ENCODE measurements around the gene DEPP1. TPM values are rescaled to one million over a fixed set of nuclear protein-coding genes. Genes with fewer than 3 reads are reported as not detected.

The DEPP1 gene
- total and polyA plus RNA-seq, 4 donors: 10.7 to 79.3 (median 33.5) TPM

DNA sequence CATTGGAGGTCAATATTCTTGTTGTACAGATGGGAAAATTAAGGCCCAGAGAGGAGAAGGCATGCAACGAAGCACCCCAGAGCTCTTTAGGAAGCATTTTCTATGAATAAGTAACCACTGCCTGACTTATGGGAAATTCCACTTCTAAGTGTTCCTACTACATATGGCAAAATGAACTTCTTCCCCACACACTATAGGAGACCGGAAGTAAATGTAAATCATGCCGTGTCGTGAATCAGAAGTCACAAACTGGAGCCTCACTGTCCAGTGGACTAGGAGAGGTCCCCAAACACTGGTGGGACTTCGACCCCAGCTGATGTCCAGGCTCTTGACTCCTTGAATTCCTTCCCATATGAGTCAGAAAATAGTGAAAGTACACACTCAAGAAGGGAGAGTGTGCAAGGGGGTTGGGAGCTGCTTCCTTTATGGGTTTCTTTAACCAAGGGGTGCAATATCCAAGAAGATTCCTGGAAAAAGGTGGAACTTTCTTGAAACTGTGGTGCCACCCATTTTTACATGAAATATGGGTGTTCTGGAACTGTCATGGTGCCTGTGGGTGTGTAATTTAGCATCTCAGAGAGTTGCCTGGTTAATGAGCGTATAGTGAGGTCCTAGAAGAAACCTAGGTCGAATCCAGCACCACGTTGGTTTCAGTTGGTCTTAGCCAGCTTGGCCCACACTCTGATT is 12.3 kb downstream of the DEPP1 start:
- no peaks in the 10 kb centered on the region for H3K27me3 ChIP-seq (ENCODE audit: control insufficient read depth in 4 of 4, insufficient read depth in 4 of 4, low read length in 3 of 4)
- no peak overlapping the region for H3K9ac ChIP-seq (ENCODE audit: low read depth in 1 of 2, low read length in 2 of 2)
- DNase-seq (ENCODE audit: low spot score): no peak
- H3K9me3 ChIP-seq (ENCODE audit: control insufficient read depth in 4 of 4, low read length in 3 of 4): no peaks in the 10 kb centered on the region
- peaks cover 2 to 34% (median 13%) of the 10 kb centered on the region in 4 donors for H3K4me1 ChIP-seq (ENCODE audit: control insufficient read depth in 4 of 4, insufficient read depth in 4 of 4, low read length in 3 of 4)
- 83% methylated on average over 8 of the region's 8 CpGs for WGBS
- no peak overlapping the region for H3K4me3 ChIP-seq (ENCODE audit: low read depth in 1 of 3, low read length in 3 of 3)
- no peak overlapping the region for H3K27ac ChIP-seq (ENCODE audit: low read depth in 1 of 2, low read length in 2 of 2)
- H3K36me3 ChIP-seq (ENCODE audit: control insufficient read depth in 4 of 4, insufficient read depth in 3 of 4, low read depth in 1 of 4, low read length in 3 of 4): no peaks in the 10 kb centered on the region
- no peak for TF ChIP-seq FOXA2 (IDR thresholded peaks at IDR 0.05)
- TF ChIP-seq RAD21 (IDR thresholded peaks at IDR 0.05): no peak
- no peak for TF ChIP-seq RXRA (IDR thresholded peaks at IDR 0.05)
- no peak for TF ChIP-seq JUND (IDR thresholded peaks at IDR 0.05)
- TF ChIP-seq FOXA1 (IDR thresholded peaks at IDR 0.05): no peak
- TF ChIP-seq, protein P1, sequence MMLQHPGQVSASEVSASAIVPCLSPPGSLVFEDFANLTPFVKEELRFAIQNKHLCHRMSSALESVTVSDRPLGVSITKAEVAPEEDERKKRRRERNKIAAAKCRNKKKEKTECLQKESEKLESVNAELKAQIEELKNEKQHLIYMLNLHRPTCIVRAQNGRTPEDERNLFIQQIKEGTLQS (IDR thresholded peaks at IDR 0.05): no peak
- TF ChIP-seq ZBTB33 (IDR thresholded peaks at IDR 0.05): no peak
- no peak for TF ChIP-seq SP1 (IDR thresholded peaks at IDR 0.05)
- TF ChIP-seq REST (IDR thresholded peaks at IDR 0.05): no peak
- TF ChIP-seq, protein P2, sequence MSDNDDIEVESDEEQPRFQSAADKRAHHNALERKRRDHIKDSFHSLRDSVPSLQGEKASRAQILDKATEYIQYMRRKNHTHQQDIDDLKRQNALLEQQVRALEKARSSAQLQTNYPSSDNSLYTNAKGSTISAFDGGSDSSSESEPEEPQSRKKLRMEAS (IDR thresholded peaks at IDR 0.05): no peak
- no peak for TF ChIP-seq GABPA (IDR thresholded peaks at IDR 0.05 in 1 of 2, conservative IDR thresholded peaks at IDR 0.05 in 1 of 2)
- TF ChIP-seq HNF4G (IDR thresholded peaks at IDR 0.05): no peak
- TF ChIP-seq HNF4A (conservative IDR thresholded peaks at IDR 0.05): no peak
- TF ChIP-seq, protein P3, sequence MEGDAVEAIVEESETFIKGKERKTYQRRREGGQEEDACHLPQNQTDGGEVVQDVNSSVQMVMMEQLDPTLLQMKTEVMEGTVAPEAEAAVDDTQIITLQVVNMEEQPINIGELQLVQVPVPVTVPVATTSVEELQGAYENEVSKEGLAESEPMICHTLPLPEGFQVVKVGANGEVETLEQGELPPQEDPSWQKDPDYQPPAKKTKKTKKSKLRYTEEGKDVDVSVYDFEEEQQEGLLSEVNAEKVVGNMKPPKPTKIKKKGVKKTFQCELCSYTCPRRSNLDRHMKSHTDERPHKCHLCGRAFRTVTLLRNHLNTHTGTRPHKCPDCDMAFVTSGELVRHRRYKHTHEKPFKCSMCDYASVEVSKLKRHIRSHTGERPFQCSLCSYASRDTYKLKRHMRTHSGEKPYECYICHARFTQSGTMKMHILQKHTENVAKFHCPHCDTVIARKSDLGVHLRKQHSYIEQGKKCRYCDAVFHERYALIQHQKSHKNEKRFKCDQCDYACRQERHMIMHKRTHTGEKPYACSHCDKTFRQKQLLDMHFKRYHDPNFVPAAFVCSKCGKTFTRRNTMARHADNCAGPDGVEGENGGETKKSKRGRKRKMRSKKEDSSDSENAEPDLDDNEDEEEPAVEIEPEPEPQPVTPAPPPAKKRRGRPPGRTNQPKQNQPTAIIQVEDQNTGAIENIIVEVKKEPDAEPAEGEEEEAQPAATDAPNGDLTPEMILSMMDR (IDR thresholded peaks at IDR 0.05; ENCODE audit: low read depth, low read length, missing input control): no peak

DNA sequence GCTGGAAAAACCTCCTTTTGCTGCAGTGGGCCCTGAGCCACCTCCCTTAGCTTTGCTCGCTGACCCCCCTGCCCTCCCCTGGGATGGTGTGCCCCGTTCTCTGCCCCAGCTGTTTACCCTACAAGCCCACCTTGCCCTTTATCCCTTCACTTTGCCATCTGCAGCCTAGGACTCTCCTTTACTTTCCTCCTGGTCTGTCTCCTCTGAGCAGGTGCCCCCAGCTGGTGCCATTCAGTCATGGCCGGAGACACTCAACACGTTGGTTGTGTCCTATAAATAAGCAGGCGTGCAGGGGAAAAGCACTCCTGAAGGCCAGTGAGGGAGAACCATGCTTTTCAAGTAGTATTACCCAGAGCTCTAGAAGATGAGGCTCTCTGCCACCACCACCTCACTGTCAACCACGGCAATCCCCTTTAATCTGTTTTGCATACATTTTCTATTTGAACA is 12.9 kb downstream of the DEPP1 start:
- no peak for DNase-seq (ENCODE audit: low spot score)

More for the DNA sequence above, 12.9 kb downstream of the DEPP1 start:
- H3K9me3 ChIP-seq (ENCODE audit: control insufficient read depth in 4 of 4, low read length in 3 of 4): no peaks in the 10 kb centered on the region
- no peaks in the 10 kb centered on the region for H3K27me3 ChIP-seq (ENCODE audit: control insufficient read depth in 4 of 4, insufficient read depth in 4 of 4, low read length in 3 of 4)
- no peak overlapping the region for H3K27ac ChIP-seq (ENCODE audit: low read depth in 1 of 2, low read length in 2 of 2)
- no peaks in the 10 kb centered on the region for H3K36me3 ChIP-seq (ENCODE audit: control insufficient read depth in 4 of 4, insufficient read depth in 3 of 4, low read depth in 1 of 4, low read length in 3 of 4)
- 91% methylated on average over 6 of the region's 6 CpGs for WGBS
- no peak overlapping the region for H3K9ac ChIP-seq (ENCODE audit: low read depth in 1 of 2, low read length in 2 of 2)
- TF ChIP-seq HNF4A (conservative IDR thresholded peaks at IDR 0.05): no peak
- TF ChIP-seq NR2F2 (IDR thresholded peaks at IDR 0.05): no peak
- TF ChIP-seq, protein P2 (IDR thresholded peaks at IDR 0.05): no peak
- no peak for TF ChIP-seq RAD21 (IDR thresholded peaks at IDR 0.05)
- H3K4me3 ChIP-seq (ENCODE audit: low read depth in 1 of 3, low read length in 3 of 3): no peak overlapping the region
- peaks cover 2 to 40% (median 14%) of the 10 kb centered on the region in 4 donors for H3K4me1 ChIP-seq (ENCODE audit: control insufficient read depth in 4 of 4, insufficient read depth in 4 of 4, low read length in 3 of 4)
